Fibroblast of villous mesenchyme (primary cell): ENCODE results near the gene KLK3. TPM values are rescaled to one million over a fixed set of nuclear protein-coding genes. Genes with fewer than 3 reads are reported as not detected.

ENCODE experiments used
- DNase-seq: peaks from one replicate; pipeline ENCODE4 v3.0.0-alpha.2; 2010; ENCODE audit warnings: low read depth
- H3K4me3 ChIP-seq: 2 replicates; pipeline ENCODE4 v1.5.1; 2011; ENCODE audit warnings: low read depth, mild to moderate bottlenecking, low read length
- CTCF ChIP-seq: IDR thresholded peaks from 2 replicates; pipeline ENCODE4 v1.5.1; 2012; ENCODE audit warnings: low read depth, mild to moderate bottlenecking, low read length; ENCODE audit not compliant: insufficient read depth
- total RNA-seq: library from RNA; depleted of rRNA; stranded (reverse); fragments of >200 nt; gene quantifications from 2 replicates; pipeline ENCODE4 v1.2.3, GENCODE V29; 2012

The KLK3 gene
- total RNA-seq, 1 donor = not detected

- H3K4me3 ChIP-seq = no peak overlapping the region
- no peak for TF ChIP-seq CTCF
- DNase-seq = no peak
These were observed 35.7 kb upstream of the KLK3 start for GRCh38 chr19:50818859-50819472.

- no peak for DNase-seq
- no peak for TF ChIP-seq CTCF
- H3K4me3 ChIP-seq = no peak overlapping the region
These were observed 35.1 kb upstream of the KLK3 start for GRCh38 chr19:50819636-50820035.

GRCh38 chr19:50820086-50820485, 34.6 kb upstream of the KLK3 start:
- DNase-seq = no peak
- TF ChIP-seq CTCF = no peak
- no peak overlapping the region for H3K4me3 ChIP-seq

- DNase-seq = no peak
- no peak overlapping the region for H3K4me3 ChIP-seq
- TF ChIP-seq CTCF = no peak
These were observed 34.0 kb upstream of the KLK3 start for GRCh38 chr19:50820549-50821247.

GRCh38 chr19:50821248-50821612, 33.5 kb upstream of the KLK3 start:
- no peak for TF ChIP-seq CTCF
- no peak for DNase-seq

GRCh38 chr19:50821622-50822021, 33.1 kb upstream of the KLK3 start:
- TF ChIP-seq CTCF = no peak
- DNase-seq = no peak
- no peak overlapping the region for H3K4me3 ChIP-seq

More at GRCh38 chr19:50821248-50821612, 33.5 kb upstream of the KLK3 start:
- H3K4me3 ChIP-seq = no peak overlapping the region
